OCI-LY7 (cell line): ENCODE results near the gene ABHD17A.

Source experiments
- EZH2phosphoT487 ChIP-seq: fragments of 200-600 bp; sonication (generic); IDR thresholded peaks from 2 replicates; pipeline ENCODE4 v1.6.1; 2018; ENCODE audit warnings: low read depth, borderline replicate concordance, mild to moderate bottlenecking, mixed run types, antibody characterized with exemption, low read length, moderate library complexity, mixed read lengths
- TF ChIP-seq, protein P1 (sequence below): fragments of 200-600 bp; sonication (generic); conservative IDR thresholded peaks from 2 replicates; pipeline ENCODE4 v1.5.1; 2014; ENCODE audit warnings: mild to moderate bottlenecking, antibody characterized with exemption, low read length, moderate library complexity, mixed read lengths

GRCh38 chr19:1862424-1863327, 22.6 kb downstream of the ABHD17A start:
- TF ChIP-seq, protein P1, sequence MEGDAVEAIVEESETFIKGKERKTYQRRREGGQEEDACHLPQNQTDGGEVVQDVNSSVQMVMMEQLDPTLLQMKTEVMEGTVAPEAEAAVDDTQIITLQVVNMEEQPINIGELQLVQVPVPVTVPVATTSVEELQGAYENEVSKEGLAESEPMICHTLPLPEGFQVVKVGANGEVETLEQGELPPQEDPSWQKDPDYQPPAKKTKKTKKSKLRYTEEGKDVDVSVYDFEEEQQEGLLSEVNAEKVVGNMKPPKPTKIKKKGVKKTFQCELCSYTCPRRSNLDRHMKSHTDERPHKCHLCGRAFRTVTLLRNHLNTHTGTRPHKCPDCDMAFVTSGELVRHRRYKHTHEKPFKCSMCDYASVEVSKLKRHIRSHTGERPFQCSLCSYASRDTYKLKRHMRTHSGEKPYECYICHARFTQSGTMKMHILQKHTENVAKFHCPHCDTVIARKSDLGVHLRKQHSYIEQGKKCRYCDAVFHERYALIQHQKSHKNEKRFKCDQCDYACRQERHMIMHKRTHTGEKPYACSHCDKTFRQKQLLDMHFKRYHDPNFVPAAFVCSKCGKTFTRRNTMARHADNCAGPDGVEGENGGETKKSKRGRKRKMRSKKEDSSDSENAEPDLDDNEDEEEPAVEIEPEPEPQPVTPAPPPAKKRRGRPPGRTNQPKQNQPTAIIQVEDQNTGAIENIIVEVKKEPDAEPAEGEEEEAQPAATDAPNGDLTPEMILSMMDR: no peak
- TF ChIP-seq EZH2phosphoT487: no peak
